PC-3 (cell line): Measurements from ENCODE around the gene P2RY14. TPM values are rescaled to one million over a fixed set of nuclear protein-coding genes. Genes with fewer than 3 reads are reported as not detected.

Experiments
- ATAC-seq: fragments of 200-7000 bp; cut with Tn5 transposase; 2 replicates; pipeline ENCODE4 v1.9.1; 2020; ENCODE audit warnings: mild to moderate bottlenecking, moderate library complexity
- BruUV-seq: library from RNA; stranded (reverse); fragments of 400-500 nt; replicated peaks from 2 replicates; lab custom pipeline; 2021; lab: Mats Ljungman, UMichigan
- CTCF ChIA-PET: fragments of 300-600 bp; sonication (Branson Sonifier 250); formaldehyde crosslinking; loops from one replicate; lab custom pipeline; 2022; ENCODE audit warnings: antibody characterized with exemption; lab: Charles Lee
- POLR2A ChIA-PET: fragments of 300-600 bp; sonication (Branson Sonifier 250); formaldehyde crosslinking; loops from one replicate; lab custom pipeline; 2022; ENCODE audit warnings: antibody characterized with exemption; ENCODE audit not compliant: unreplicated experiment; lab: Charles Lee
- DNase-seq: peaks from one replicate; pipeline ENCODE4 v3.0.0-alpha.2; 2015
- H2AFZ ChIP-seq: fragments of 300-600 bp; sonication (generic); 2 replicates; pipeline ENCODE4 v1.6.0; 2016; ENCODE audit warnings: antibody characterized with exemption, low read length
- H3F3A ChIP-seq: fragments of 300-600 bp; sonication (generic); one replicate; pipeline ENCODE4 v1.6.0; 2017; ENCODE audit warnings: antibody characterized with exemption, low read length, control low read depth, mild to moderate bottlenecking; ENCODE audit not compliant: unreplicated experiment
- H3K27ac ChIP-seq: fragments of 300-600 bp; sonication (generic); 2 replicates; pipeline ENCODE4 v1.5.1; 2016; ENCODE audit warnings: mild to moderate bottlenecking, low read length
- H3K27me3 ChIP-seq: fragments of 300-600 bp; sonication (generic); 2 replicates; pipeline ENCODE4 v1.6.1; 2016; ENCODE audit warnings: low read length, mixed read lengths
- H3K36me3 ChIP-seq: fragments of 300-600 bp; sonication (generic); 2 replicates; pipeline ENCODE4 v1.6.1; 2016; ENCODE audit warnings: low read depth, mixed run types, low read length, mixed read lengths
- H3K4me1 ChIP-seq: fragments of 300-600 bp; sonication (generic); 2 replicates; pipeline ENCODE4 v1.5.1; 2016; ENCODE audit warnings: low read length; ENCODE audit not compliant: insufficient read depth
- H3K4me2 ChIP-seq: fragments of 300-600 bp; sonication (generic); 2 replicates; pipeline ENCODE4 v1.6.0; 2016; ENCODE audit warnings: low read length
- H3K4me3 ChIP-seq: fragments of 300-600 bp; sonication (generic); 2 replicates; pipeline ENCODE4 v1.5.1; 2016; ENCODE audit warnings: mild to moderate bottlenecking, low read length, mixed read lengths
- H3K79me2 ChIP-seq: fragments of 300-600 bp; sonication (generic); 2 replicates; pipeline ENCODE4 v1.6.1; 2017; ENCODE audit warnings: low read length, mixed read lengths
- H3K9ac ChIP-seq: fragments of 300-600 bp; sonication (generic); 2 replicates; pipeline ENCODE4 v1.6.0; 2016; ENCODE audit warnings: mild to moderate bottlenecking, low read length
- H3K9me2 ChIP-seq: fragments of 300-600 bp; sonication (generic); replicated peaks from 2 replicates; pipeline ENCODE4 v1.6.1; 2016; ENCODE audit warnings: mixed run types, low read length, mixed read lengths
- H3K9me3 ChIP-seq: fragments of 300-600 bp; sonication (generic); 2 replicates; pipeline ENCODE4 v1.6.1; 2016; ENCODE audit warnings: low read length, mixed read lengths
- H4K20me1 ChIP-seq: fragments of 300-600 bp; sonication (generic); 2 replicates; pipeline ENCODE4 v1.6.1; 2016; ENCODE audit warnings: low read length, mixed read lengths
- CTCF ChIP-seq: fragments of 300-600 bp; sonication (generic); conservative IDR thresholded peaks from 2 replicates; pipeline ENCODE4 v1.5.1; 2017; ENCODE audit warnings: antibody characterized with exemption, low read depth, mild to moderate bottlenecking, low read length
- EZH2 ChIP-seq: fragments of 300-600 bp; sonication (generic); IDR thresholded peaks from one replicate; pipeline ENCODE4 v1.6.1; 2017; ENCODE audit warnings: antibody characterized with exemption, mild to moderate bottlenecking, low read length; ENCODE audit not compliant: unreplicated experiment
- EZH2phosphoT487 ChIP-seq: fragments of 300-600 bp; sonication (generic); IDR thresholded peaks from 2 replicates; pipeline ENCODE4 v1.6.1; 2018; ENCODE audit warnings: mild to moderate bottlenecking, antibody characterized with exemption, low read length, borderline replicate concordance
- intact Hi-C: fragments of 100-400 bp; cut with micrococcal nuclease; formaldehyde crosslinking; loops from 2 replicates; pipeline ENCODE4 v1.9.0; 2023
- total RNA-seq: library from RNA; depleted of rRNA; stranded (reverse); fragments of >200 nt; gene quantifications from 2 replicates; pipeline ENCODE4 v1.2.3, GENCODE V29; 2014

P2RY14 gene
- total RNA-seq, 1 experiment from 2014 or later = not detected

- Histone ChIP-seq H3K4me1 (peaks cover 31% of the 10 kb centered on the region), H3K9ac (no peak overlapping the region), H4K20me1 (no peaks in the 10 kb centered on the region), H3K9me3 (no peaks in the 10 kb centered on the region), H3K27ac (0 out of 2 replicates have a peak overlapping the region, but pooled peaks have one; percentile 2), H3K79me2 (no peaks in the 10 kb centered on the region), H3K27me3 (no peaks in the 10 kb centered on the region), H3K4me2 (no peak overlapping the region), H3K36me3 (no peaks in the 10 kb centered on the region), H2AFZ (no peak overlapping the region), H3K9me2 (no peaks in the 10 kb centered on the region), H3K4me3 (no peak overlapping the region), H3F3A (no peaks in the 10 kb centered on the region)
- ATAC-seq (no peak), DNase-seq (no peak)
- intact Hi-C loops = loop anchor here (1.0 to 10.0 kb wide), 5 partner anchors 56 to 688 kb away; no protein-coding TSS in a partner anchor
- ChIA-PET CTCF (interaction anchor here (0.5 kb wide), 1 partner anchor 234 kb away, joined by 3 read pairs; no protein-coding TSS in a partner anchor), POLR2A (no interaction called here)
- BruUV-seq = no TSS peak
- no peak for TF ChIP-seq CTCF
- no peak for TF ChIP-seq EZH2phosphoT487
- no peak for TF ChIP-seq EZH2
Observed at GRCh38 chr3:151226825-151227224, 51.5 kb downstream of the P2RY14 start.

GRCh38 chr3:151226088-151226563, 52.2 kb downstream of the P2RY14 start:
- Histone ChIP-seq H3K9me2 (no peaks in the 10 kb centered on the region), H3K4me3 (no peak overlapping the region), H3K27ac (no peak overlapping the region), H3K9ac (no peak overlapping the region), H3F3A (no peaks in the 10 kb centered on the region), H3K27me3 (no peaks in the 10 kb centered on the region), H3K4me2 (peak overlapping the region; percentile 21; the same call in 1 of the 2 replicates), H3K4me1 (peaks cover 31% of the 10 kb centered on the region), H3K79me2 (no peaks in the 10 kb centered on the region), H4K20me1 (no peaks in the 10 kb centered on the region), H3K9me3 (no peaks in the 10 kb centered on the region), H3K36me3 (no peaks in the 10 kb centered on the region), H2AFZ (no peak overlapping the region)
- TF ChIP-seq CTCF (no peak), EZH2 (no peak), EZH2phosphoT487 (no peak)
- DNase-seq (peak; percentile 86), ATAC-seq (peak; percentile 23)
- ChIA-PET POLR2A (no interaction called here), CTCF (no interaction called here)
- intact Hi-C loops = loop anchor here (2.0 to 10.0 kb wide), 3 partner anchors 206 to 689 kb away; no protein-coding TSS in a partner anchor
- BruUV-seq = no TSS peak
